ENCODE data around the gene WDFY3.

DNA sequence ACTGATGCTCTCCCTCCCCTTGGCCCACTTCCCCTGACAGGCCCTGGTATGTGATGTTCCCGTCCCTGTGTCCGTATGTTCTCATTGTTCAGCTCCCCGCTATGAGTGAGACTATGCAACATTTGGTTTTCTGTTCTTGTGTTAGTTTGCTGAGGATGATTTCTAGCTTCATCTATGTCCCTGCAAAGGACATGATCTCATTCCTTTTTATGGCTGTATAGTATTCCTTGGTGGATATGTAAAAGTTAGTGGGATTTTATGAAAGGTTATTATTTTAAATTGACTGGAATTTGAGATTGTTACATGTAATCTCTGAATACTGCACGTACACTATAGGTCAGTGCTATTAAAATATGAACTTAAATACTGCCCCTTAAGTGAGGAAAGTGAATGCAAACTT, 184.0 kb downstream of the WDFY3 start:
- TF ChIP-seq, protein P1, sequence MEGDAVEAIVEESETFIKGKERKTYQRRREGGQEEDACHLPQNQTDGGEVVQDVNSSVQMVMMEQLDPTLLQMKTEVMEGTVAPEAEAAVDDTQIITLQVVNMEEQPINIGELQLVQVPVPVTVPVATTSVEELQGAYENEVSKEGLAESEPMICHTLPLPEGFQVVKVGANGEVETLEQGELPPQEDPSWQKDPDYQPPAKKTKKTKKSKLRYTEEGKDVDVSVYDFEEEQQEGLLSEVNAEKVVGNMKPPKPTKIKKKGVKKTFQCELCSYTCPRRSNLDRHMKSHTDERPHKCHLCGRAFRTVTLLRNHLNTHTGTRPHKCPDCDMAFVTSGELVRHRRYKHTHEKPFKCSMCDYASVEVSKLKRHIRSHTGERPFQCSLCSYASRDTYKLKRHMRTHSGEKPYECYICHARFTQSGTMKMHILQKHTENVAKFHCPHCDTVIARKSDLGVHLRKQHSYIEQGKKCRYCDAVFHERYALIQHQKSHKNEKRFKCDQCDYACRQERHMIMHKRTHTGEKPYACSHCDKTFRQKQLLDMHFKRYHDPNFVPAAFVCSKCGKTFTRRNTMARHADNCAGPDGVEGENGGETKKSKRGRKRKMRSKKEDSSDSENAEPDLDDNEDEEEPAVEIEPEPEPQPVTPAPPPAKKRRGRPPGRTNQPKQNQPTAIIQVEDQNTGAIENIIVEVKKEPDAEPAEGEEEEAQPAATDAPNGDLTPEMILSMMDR (IDR thresholded peaks at IDR 0.05) = no peak
- TF ChIP-seq POLR2A (IDR thresholded peaks at IDR 0.05) (no peak), EP300 (IDR thresholded peaks at IDR 0.05) (no peak)
